Measurements from ENCODE around the gene BRPF3.

Gene BRPF3

GRCh38 chr6:36241728-36242127 is 45.2 kb downstream of the BRPF3 start:
- TF ChIP-seq, protein P1, sequence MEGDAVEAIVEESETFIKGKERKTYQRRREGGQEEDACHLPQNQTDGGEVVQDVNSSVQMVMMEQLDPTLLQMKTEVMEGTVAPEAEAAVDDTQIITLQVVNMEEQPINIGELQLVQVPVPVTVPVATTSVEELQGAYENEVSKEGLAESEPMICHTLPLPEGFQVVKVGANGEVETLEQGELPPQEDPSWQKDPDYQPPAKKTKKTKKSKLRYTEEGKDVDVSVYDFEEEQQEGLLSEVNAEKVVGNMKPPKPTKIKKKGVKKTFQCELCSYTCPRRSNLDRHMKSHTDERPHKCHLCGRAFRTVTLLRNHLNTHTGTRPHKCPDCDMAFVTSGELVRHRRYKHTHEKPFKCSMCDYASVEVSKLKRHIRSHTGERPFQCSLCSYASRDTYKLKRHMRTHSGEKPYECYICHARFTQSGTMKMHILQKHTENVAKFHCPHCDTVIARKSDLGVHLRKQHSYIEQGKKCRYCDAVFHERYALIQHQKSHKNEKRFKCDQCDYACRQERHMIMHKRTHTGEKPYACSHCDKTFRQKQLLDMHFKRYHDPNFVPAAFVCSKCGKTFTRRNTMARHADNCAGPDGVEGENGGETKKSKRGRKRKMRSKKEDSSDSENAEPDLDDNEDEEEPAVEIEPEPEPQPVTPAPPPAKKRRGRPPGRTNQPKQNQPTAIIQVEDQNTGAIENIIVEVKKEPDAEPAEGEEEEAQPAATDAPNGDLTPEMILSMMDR (conservative IDR thresholded peaks at IDR 0.05; ENCODE audit: low read depth, low read length), result no peak
- no peak overlapping the region for H3K4me3 ChIP-seq (ENCODE audit: low read depth, low read length)
- DNase-seq (ENCODE audit: low read depth), result peak; percentile 23

- H3K4me3 ChIP-seq (ENCODE audit: low read depth, low read length), result no peak overlapping the region
- TF ChIP-seq, protein P1 (conservative IDR thresholded peaks at IDR 0.05; ENCODE audit: low read depth, low read length), result no peak
- DNase-seq (ENCODE audit: low read depth), result no peak
Observed at GRCh38 chr6:36242161-36242560, 45.6 kb downstream of the BRPF3 start.

- TF ChIP-seq, protein P1 (conservative IDR thresholded peaks at IDR 0.05; ENCODE audit: low read depth, low read length), result no peak
- no peak for DNase-seq (ENCODE audit: low read depth)
- no peak overlapping the region for H3K4me3 ChIP-seq (ENCODE audit: low read depth, low read length)
Observed at GRCh38 chr6:36242626-36243025, 46.1 kb downstream of the BRPF3 start.

- TF ChIP-seq, protein P1 (conservative IDR thresholded peaks at IDR 0.05; ENCODE audit: low read depth, low read length), result no peak
- no peak overlapping the region for H3K4me3 ChIP-seq (ENCODE audit: low read depth, low read length)
- no peak for DNase-seq (ENCODE audit: low read depth)
Observed at GRCh38 chr6:36243562-36244212, 47.1 kb downstream of the BRPF3 start.

GRCh38 chr6:36244641-36245280 is 48.2 kb downstream of the BRPF3 start:
- no peak for DNase-seq (ENCODE audit: low read depth)
- no peak overlapping the region for H3K4me3 ChIP-seq (ENCODE audit: low read depth, low read length)
- TF ChIP-seq, protein P1 (conservative IDR thresholded peaks at IDR 0.05; ENCODE audit: low read depth, low read length), result no peak

DNA sequence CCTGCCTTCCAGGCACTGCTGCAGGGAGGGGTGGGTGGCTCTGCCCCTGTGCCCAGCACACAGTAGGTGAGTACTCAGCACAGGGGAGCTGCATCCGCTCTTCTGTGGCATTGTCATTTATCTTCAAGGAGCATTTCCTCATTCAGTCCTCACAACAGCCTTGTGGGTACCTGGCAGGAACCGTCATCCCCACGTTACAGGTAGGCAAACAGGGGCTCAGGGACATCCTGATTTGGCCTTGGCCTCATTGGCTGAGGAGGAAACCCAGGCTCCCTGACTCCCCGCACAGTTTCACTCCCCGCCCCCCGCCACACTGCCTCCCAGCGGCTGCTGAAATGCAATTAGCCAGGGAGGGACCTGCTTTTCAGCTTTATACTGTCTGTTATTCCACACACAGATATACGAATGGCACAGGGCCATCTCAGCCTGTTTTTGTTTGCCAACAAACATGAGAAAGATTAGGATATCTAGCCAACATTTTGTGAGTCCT is 49.1 kb downstream of the BRPF3 start:
- DNase-seq (ENCODE audit: low read depth), result no peak
- TF ChIP-seq, protein P1 (conservative IDR thresholded peaks at IDR 0.05; ENCODE audit: low read depth, low read length), result peak; percentile 32
- no peak overlapping the region for H3K4me3 ChIP-seq (ENCODE audit: low read depth, low read length)

All from choroid plexus epithelial cell (primary cell).